ENCODE results near the gene LIME1.
A peak's percentile ranks its signal among the peaks of the same experiment; 100 is the strongest.
"Not testable (repeated sequence)": the region's sequence is repeated elsewhere in the genome, so short reads cannot be mapped to it uniquely, and the experiment has no call there.

LIME1 gene

GRCh38 chr20:63707558-63708300 lies 28.7 kb upstream of the LIME1 start, which contains the start of the genes ARFRP1 and ZGPAT:
ARFRP1 (minus strand) TSS chr20:63707976; CDS start chr20:63707091, 885 bp downstream.
ZGPAT (plus strand) TSS chr20:63708039; CDS start chr20:63708581, 542 bp downstream.
- peak in 55 of 56 donors; percentile 20 to 95 (median 84) for DNase-seq

GRCh38 chr20:63708301-63709148 lies 27.9 kb upstream of the LIME1 start:
- DNase-seq, result no peak

GRCh38 chr20:63709149-63709527 lies 27.3 kb upstream of the LIME1 start:
- DNase-seq, result no peak

DNA sequence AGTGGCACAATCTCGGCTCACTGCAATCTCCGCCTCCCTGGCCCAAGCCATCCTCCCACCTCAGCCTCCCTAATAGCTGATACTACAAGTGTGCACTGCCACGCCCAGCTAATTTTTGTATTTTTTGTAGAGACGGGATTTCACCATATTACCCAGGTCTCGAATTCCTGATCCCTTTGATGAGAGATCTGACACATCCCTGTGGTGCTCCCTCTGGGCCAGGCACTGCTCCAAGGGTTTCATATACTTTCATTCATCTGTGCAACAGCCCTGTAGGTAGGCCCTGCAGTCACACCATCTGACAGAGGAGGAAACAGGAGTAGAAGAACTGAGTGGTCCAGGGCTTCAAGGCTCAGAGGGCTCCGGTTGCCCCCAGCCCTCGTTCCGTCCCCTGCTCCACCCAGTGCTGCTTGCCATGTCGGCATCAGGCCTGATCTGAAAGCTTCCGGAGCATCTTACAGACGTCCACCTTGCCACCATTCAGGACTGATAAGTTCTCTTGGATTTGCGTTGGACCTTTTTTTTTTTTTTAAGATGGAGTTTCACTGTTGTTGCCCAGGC lies 25.3 kb upstream of the LIME1 start:
- DNase-seq, result no peak

- DNase-seq, result no peak
Observed at GRCh38 chr20:63712191-63712590, 24.3 kb upstream of the LIME1 start.

DNA sequence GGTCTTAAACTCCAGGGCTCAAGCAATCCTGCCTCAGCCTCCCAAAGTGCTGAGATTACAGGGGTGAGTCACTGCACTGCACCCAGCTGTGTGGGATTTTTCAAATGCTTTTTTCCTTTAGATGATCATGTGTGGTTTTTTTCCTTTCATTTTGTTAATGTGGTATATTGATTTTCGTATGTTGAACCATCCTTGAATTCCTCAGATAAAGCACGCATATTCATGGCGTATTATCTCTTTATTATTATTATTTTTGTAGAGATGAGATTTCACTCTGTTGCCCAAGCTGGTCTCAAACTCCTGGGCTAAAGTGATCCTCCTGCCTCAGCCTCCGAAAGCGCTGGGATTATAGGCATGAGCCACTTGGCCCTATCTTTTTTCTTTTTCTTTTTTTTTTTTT lies 21.6 kb upstream of the LIME1 start:
- DNase-seq, result no peak

DNA sequence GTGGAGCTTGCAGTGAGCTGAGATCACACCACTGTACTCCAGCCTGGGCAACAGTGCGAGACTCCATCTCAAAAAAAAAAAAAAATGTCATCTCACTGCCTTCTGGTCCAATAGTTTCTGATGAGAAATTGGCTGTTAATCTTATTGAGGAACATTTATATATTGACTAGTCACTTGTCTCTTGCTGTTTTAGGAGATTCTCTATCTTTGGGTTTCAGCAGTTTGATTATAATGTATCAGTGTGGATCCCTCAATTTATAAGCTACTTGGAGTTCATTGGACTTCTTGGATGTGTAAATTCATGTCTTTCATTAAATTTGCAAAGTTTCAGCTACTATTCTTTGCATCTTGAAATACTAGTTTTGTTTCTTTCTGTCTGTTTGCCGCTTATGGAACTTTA lies 17.5 kb upstream of the LIME1 start:
- no peak for DNase-seq

DNA sequence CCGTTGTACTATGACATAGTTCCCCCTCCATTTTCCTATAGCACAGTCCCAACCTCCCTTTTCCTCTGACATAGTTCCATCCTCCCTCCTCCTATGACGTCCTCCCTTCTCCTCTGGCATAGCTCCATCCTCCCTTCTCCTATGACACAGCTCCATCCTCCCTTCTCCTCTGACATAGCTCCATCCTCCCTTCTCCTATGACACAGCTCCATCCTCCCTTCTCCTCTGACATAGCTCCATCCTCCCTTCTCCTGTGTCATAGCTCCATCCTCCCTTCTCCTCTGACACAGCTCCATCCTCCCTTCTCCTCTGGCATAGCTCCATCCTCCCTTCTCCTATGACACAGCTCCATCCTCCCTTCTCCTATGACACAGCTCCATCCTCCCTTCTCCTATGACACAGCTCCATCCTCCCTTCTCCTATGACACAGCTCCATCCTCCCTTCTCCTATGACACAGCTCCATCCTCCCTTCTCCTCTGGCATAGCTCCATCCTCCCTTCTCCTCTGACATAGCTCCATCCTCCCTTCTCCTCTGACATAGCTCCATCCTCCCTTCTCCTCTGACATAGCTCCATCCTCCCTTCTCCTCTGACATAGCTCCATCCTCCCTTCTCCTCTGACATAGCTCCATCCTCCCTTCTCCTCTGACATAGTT lies 13.4 kb upstream of the LIME1 start:
- DNase-seq, result not testable (repeated sequence)

DNA sequence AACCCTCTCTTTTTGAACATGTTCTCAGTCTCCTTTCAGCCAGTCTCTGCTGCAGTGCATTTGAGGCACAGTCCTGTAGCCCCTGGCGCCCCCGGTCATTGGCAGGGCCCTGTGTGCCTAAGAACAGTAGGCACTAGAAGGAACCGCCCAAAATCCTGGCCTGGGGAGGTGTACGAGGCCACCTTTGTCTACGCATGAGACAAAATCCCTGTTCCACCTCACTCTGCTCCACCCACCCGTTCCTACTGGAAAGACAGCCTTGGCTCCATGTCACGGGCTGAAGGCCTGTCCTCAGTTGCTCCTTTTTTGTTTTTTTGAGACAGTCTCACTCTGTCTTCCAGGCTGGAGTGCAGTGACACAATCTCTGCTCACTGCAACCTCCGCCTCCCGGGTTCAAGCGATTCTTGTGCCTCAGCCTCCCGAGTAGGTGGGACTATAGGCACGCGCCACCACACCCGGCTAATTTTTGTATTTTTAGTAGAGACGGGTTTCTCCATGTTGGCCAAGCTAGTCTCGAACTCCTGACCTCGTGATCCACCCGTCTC lies 6.2 kb upstream of the LIME1 start:
- not testable (repeated sequence) for DNase-seq

DNA sequence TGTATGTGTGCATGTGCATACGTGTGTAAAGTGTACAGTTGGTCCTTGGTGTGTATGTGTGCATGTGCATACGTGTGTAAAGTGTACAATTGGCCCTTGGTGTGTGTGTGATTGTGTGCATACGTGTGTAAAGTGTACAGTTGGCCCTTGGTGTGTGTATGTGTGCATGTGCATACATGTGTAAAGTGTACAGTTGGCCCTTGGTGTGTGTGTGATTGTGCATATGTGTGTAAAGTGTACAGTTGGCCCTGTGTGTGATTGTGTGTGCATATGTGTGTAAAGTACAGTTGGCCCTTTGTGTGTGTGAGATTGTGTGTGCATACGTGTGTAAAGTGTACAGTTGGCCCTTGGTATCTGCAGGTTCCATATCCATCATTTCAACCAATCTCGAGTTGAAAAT lies 5.1 kb upstream of the LIME1 start:
- DNase-seq, result no peak

GRCh38 chr20:63732118-63733095 lies 4.1 kb upstream of the LIME1 start:
- DNase-seq, result no peak

GRCh38 chr20:63733117-63733516 lies 3.3 kb upstream of the LIME1 start:
- DNase-seq, result no peak

- no peak for DNase-seq
Observed at GRCh38 chr20:63733579-63734081, 2.8 kb upstream of the LIME1 start.

- no peak for DNase-seq
Observed at GRCh38 chr20:63734111-63734945, 2.1 kb upstream of the LIME1 start.

GRCh38 chr20:63734946-63735858 lies 1.3 kb upstream of the LIME1 start:
- peak in 12 of 56 donors; percentile 8 to 61 (median 32) for DNase-seq

- DNase-seq, result no peak
Observed at GRCh38 chr20:63736893-63737694, 630 bp downstream of the LIME1 start.

- no peak for DNase-seq
Observed at GRCh38 chr20:63737695-63737944, 1.2 kb downstream of the LIME1 start.
